ENCODE data around the gene YIPF4.
"Not testable (repeated sequence)": the region's sequence is repeated elsewhere in the genome, so short reads cannot be mapped to it uniquely, and the experiment has no call there.

YIPF4 gene

GRCh38 chr2:32264422-32265105 lies 13.1 kb upstream of the YIPF4 start, which contains the start of gene NLRC4:
Gene NLRC4 (minus strand): TSS chr2:32264886. CDS start chr2:32256775, 8,111 bp downstream.
- H3K36me3 Mint-ChIP-seq, result no peaks in the 10 kb centered on the region
- H3K27ac Mint-ChIP-seq, result peak within 1 kb of the TSS; percentile 86
- no peaks in the 10 kb centered on the region for H3K9me3 Mint-ChIP-seq
- DNase-seq (ENCODE audit: low spot score in 2 of 2) (peak in 1 of 2 donors; percentile 26), ATAC-seq (ENCODE audit: low read depth) (peak; percentile 98)
- peaks cover 17% of the 10 kb centered on the region for H3K4me1 Mint-ChIP-seq
- no peaks in the 10 kb centered on the region for H3K27me3 Mint-ChIP-seq
- H3K4me3 Mint-ChIP-seq, result peak within 1 kb of the TSS; percentile 85

GRCh38 chr2:32271063-32271462 lies 6.6 kb upstream of the YIPF4 start:
- no peaks in the 10 kb centered on the region for H3K36me3 Mint-ChIP-seq
- no peak for ATAC-seq (ENCODE audit: low read depth)

GRCh38 chr2:32272279-32272678 lies 5.4 kb upstream of the YIPF4 start:
- Mint-ChIP-seq H3K4me1 (no peaks in the 10 kb centered on the region), H3K9me3 (no peaks in the 10 kb centered on the region), H3K27me3 (no peaks in the 10 kb centered on the region), H3K27ac (no peak overlapping the region), H3K36me3 (no peaks in the 10 kb centered on the region), H3K4me3 (no peak overlapping the region)
- no peak for DNase-seq (ENCODE audit: low spot score in 2 of 2)
- ATAC-seq (ENCODE audit: low read depth), result no peak

More at GRCh38 chr2:32271063-32271462, 6.6 kb upstream of the YIPF4 start:
- H3K4me3 Mint-ChIP-seq, result no peak overlapping the region
- no peak for DNase-seq (ENCODE audit: low spot score in 2 of 2)
- no peaks in the 10 kb centered on the region for H3K4me1 Mint-ChIP-seq
- no peaks in the 10 kb centered on the region for H3K27me3 Mint-ChIP-seq
- no peak overlapping the region for H3K27ac Mint-ChIP-seq
- H3K9me3 Mint-ChIP-seq, result no peaks in the 10 kb centered on the region

- no peak for ATAC-seq (ENCODE audit: low read depth)
- Mint-ChIP-seq H3K4me3 (no peak overlapping the region), H3K27me3 (no peaks in the 10 kb centered on the region)
Observed at GRCh38 chr2:32274289-32274688, 3.4 kb upstream of the YIPF4 start.

GRCh38 chr2:32275790-32276189 lies 1.9 kb upstream of the YIPF4 start:
- not testable (repeated sequence) for H3K4me1 Mint-ChIP-seq; H3K27ac Mint-ChIP-seq; H3K27me3 Mint-ChIP-seq; H3K36me3 Mint-ChIP-seq; DNase-seq (ENCODE audit: low spot score in 2 of 2); H3K4me3 Mint-ChIP-seq; H3K9me3 Mint-ChIP-seq; ATAC-seq (ENCODE audit: low read depth)

More at GRCh38 chr2:32274289-32274688, 3.4 kb upstream of the YIPF4 start:
- Mint-ChIP-seq H3K4me1 (peaks cover 4% of the 10 kb centered on the region), H3K9me3 (no peaks in the 10 kb centered on the region), H3K27ac (no peak overlapping the region), H3K36me3 (no peaks in the 10 kb centered on the region)
- DNase-seq (ENCODE audit: low spot score in 2 of 2), result no peak

GRCh38 chr2:32277363-32277673 lies 386 bp upstream of the YIPF4 start:
- H3K4me3 Mint-ChIP-seq, result peak overlapping the region; percentile 92
- H3K4me1 Mint-ChIP-seq, result peaks cover 4% of the 10 kb centered on the region
- no peaks in the 10 kb centered on the region for H3K27me3 Mint-ChIP-seq
- DNase-seq (ENCODE audit: low spot score in 2 of 2) (no peak), ATAC-seq (ENCODE audit: low read depth) (no peak)
- no peaks in the 10 kb centered on the region for H3K9me3 Mint-ChIP-seq
- H3K27ac Mint-ChIP-seq, result peak overlapping the region; percentile 99
- peaks cover 4% of the 10 kb centered on the region for H3K36me3 Mint-ChIP-seq

DNA sequence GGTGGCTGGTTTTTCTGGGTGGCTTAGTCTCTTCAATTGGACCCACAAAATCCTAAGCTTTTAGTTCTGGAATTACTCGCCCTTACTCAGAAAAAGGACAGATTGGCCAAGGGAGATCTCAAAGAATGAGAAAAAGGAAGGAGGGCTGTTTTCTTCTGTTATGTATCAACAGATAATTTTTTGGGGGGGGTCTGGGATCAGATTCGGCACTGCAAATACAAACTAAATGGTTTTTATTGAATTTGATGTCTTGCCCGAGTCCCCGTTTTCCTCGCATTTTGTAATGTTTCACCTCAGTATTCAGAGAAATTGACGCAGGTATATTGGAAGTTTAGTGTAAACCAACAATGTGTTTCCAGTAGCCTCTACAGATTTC lies 762 bp downstream of the YIPF4 start:
- H3K27ac Mint-ChIP-seq, result peak overlapping the region; percentile 99
- H3K4me1 Mint-ChIP-seq, result peaks cover 8% of the 10 kb centered on the region
- peak overlapping the region; percentile 92 for H3K4me3 Mint-ChIP-seq

GRCh38 chr2:32284321-32284720 lies 6.6 kb downstream of the YIPF4 start:
- no peak for DNase-seq (ENCODE audit: low spot score in 2 of 2)
- peak overlapping the region; percentile 48 for H3K27ac Mint-ChIP-seq
- peaks cover 25% of the 10 kb centered on the region for H3K4me1 Mint-ChIP-seq
- no peak overlapping the region for H3K4me3 Mint-ChIP-seq
- H3K27me3 Mint-ChIP-seq, result no peaks in the 10 kb centered on the region
- H3K9me3 Mint-ChIP-seq, result no peaks in the 10 kb centered on the region
- no peak for ATAC-seq (ENCODE audit: low read depth)
- peaks cover 25% of the 10 kb centered on the region for H3K36me3 Mint-ChIP-seq

More for the DNA sequence above, 762 bp downstream of the YIPF4 start:
- DNase-seq (ENCODE audit: low spot score in 2 of 2) (no peak), ATAC-seq (ENCODE audit: low read depth) (no peak)
- Mint-ChIP-seq H3K27me3 (no peaks in the 10 kb centered on the region), H3K36me3 (peaks cover 8% of the 10 kb centered on the region), H3K9me3 (no peaks in the 10 kb centered on the region)

DNA sequence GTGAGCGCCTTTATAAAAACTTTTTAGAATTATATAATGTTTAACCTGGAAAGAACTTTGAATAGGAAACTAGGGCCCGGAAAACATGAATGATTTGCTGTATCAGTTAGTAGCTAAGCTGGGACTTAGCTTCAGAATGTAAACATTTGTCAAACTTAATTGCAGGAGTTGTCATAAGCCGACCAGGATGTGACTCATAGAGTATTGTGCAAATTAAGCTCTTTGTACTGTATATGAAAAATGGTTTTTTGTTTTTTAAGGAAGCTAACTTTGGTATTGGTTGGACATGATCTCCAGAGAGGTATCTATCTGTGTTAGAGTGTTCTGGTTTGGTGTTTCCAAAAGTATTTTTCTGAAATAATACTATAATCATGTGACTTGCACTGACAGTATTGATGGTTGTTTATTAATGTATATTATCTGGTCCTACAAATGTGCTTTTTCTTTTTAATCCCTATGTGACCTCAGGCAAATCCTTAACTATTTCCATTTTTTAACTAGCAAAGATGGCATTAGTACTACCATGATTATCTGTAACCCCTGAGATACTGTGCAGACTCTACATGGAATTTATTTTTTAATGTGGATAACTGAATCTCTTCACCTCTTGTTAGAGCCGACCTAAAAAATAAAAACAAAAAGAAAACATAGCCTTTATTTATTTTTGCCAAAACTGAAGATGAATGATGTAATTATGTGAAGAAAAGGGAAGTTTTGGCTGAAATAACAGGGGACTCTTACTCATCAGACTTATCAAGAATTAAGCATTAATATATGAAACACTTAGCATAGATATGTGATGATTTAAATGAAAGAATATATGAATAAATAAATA lies 11.7 kb downstream of the YIPF4 start:
- Mint-ChIP-seq H3K27ac (peak overlapping the region; percentile 75), H3K4me1 (peaks cover 14% of the 10 kb centered on the region), H3K27me3 (no peaks in the 10 kb centered on the region), H3K4me3 (no peak overlapping the region), H3K9me3 (no peaks in the 10 kb centered on the region), H3K36me3 (peaks cover 16% of the 10 kb centered on the region)
- no peak for DNase-seq (ENCODE audit: low spot score in 2 of 2)
- ATAC-seq (ENCODE audit: low read depth), result no peak

- Mint-ChIP-seq H3K36me3 (peaks cover 12% of the 10 kb centered on the region), H3K4me1 (peaks cover 9% of the 10 kb centered on the region), H3K27ac (peak overlapping the region; percentile 75), H3K9me3 (no peaks in the 10 kb centered on the region), H3K27me3 (no peaks in the 10 kb centered on the region), H3K4me3 (no peak overlapping the region)
- DNase-seq (ENCODE audit: low spot score in 2 of 2) (no peak), ATAC-seq (ENCODE audit: low read depth) (no peak)
Observed at GRCh38 chr2:32290000-32290339, 12.3 kb downstream of the YIPF4 start.

DNA sequence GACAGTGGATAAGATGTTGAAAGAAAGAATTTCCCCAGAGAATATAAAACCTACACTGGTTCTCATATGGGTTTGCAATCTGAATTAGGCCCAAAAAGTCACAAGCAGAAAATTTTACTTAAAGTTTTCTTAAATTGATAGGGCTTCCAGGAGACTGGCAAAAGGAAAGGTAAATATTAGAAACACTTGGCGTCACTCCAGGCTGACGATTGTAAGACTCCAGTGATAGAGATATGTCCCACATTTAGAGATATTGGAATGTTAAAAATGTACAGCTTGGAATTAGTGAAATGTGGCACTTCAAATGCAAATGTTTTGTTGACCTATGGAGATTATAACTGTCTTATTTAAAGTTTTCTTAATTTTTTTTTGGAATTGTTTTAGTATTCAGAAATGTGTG lies 14.0 kb downstream of the YIPF4 start:
- no peaks in the 10 kb centered on the region for H3K9me3 Mint-ChIP-seq
- peaks cover 14% of the 10 kb centered on the region for H3K36me3 Mint-ChIP-seq
- no peak overlapping the region for H3K4me3 Mint-ChIP-seq
- DNase-seq (ENCODE audit: low spot score in 2 of 2) (no peak), ATAC-seq (ENCODE audit: low read depth) (no peak)
- H3K27me3 Mint-ChIP-seq, result no peaks in the 10 kb centered on the region
- H3K27ac Mint-ChIP-seq, result no peak overlapping the region
- H3K4me1 Mint-ChIP-seq, result peaks cover 5% of the 10 kb centered on the region

GRCh38 chr2:32293493-32293892 lies 15.8 kb downstream of the YIPF4 start:
- not testable (repeated sequence) for DNase-seq (ENCODE audit: low spot score in 2 of 2); H3K4me3 Mint-ChIP-seq; H3K27ac Mint-ChIP-seq; ATAC-seq (ENCODE audit: low read depth); H3K4me1 Mint-ChIP-seq; H3K27me3 Mint-ChIP-seq; H3K9me3 Mint-ChIP-seq
- H3K36me3 Mint-ChIP-seq, result peaks cover 15% of the 10 kb centered on the region

DNA sequence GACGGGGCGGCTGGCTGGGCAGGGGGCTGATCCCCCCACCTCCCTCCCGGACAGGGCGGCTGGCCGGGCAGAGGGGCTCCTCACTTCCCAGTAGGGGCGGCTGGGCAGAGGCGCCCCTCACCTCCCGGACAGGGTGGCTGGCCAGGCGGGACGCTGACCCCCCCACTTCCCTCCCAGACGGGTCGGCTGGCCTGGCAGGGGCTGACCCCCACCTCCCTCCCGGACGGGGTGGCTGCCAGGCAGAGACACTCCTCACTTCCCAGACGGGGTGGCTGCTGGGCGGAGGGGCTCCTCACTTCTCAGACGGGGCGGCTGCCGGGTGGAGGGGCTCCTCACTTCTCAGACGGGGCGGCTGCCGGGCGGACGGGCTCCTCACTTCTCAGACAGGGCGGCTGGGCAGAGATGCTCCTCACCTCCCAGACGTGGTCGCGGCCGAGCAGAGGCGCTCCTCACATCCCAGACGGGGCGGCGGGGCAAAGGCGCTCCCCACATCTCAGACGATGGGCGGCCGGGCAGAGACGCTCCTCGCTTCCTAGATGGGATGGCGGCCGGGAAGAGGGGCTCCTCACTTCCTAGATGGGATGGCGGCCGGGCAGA lies 16.4 kb downstream of the YIPF4 start:
- H3K36me3 Mint-ChIP-seq, result peaks cover 15% of the 10 kb centered on the region
- H3K27me3 Mint-ChIP-seq; ATAC-seq (ENCODE audit: low read depth); H3K4me3 Mint-ChIP-seq; H3K9me3 Mint-ChIP-seq; H3K27ac Mint-ChIP-seq; DNase-seq (ENCODE audit: low spot score in 2 of 2); H3K4me1 Mint-ChIP-seq: not testable (repeated sequence)

DNA sequence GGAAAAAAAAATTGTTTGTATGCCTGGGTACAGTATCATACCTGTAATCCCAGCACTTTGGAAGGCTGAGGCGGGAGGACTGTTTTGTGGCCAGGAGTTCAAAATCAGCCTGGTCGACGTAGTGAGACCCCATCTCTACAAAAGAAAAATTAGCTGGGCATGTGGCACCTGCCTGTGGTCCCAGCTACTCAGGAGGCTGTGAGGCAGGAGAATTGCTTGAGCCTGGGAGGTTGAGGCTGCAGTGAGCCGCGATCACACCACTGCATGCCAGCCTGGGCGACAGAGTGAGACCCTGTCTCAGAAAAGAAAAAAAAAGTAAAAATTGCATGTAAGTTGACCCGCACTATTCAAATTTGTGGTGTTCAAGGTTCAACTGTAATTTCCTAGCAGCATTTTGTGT lies 32.9 kb downstream of the YIPF4 start:
- no peak overlapping the region for H3K27ac Mint-ChIP-seq
- H3K4me3 Mint-ChIP-seq, result no peak overlapping the region
- no peaks in the 10 kb centered on the region for H3K27me3 Mint-ChIP-seq
- H3K4me1 Mint-ChIP-seq, result no peaks in the 10 kb centered on the region
- peaks cover 6% of the 10 kb centered on the region for H3K36me3 Mint-ChIP-seq
- no peaks in the 10 kb centered on the region for H3K9me3 Mint-ChIP-seq
- DNase-seq (ENCODE audit: low spot score in 2 of 2) (no peak), ATAC-seq (ENCODE audit: low read depth) (no peak)
